Subcutaneous adipose tissue (tissue), 4 donors: ENCODE data around the gene ZDHHC13. TPM values are rescaled to one million over a fixed set of nuclear protein-coding genes. Genes with fewer than 3 reads are reported as not detected.

ENCODE experiments used
- total RNA-seq, 4 donors: library from RNA; depleted of rRNA; stranded (reverse); fragments of >200 nt; gene quantifications; one replicate each; pipeline ENCODE4 v1.1.0, GENCODE V29; 2016
- TF ChIP-seq, protein P1 (sequence below): fragments of 450-650 bp; IDR thresholded peaks from one replicate; pipeline ENCODE4 v1.5.1; 2016; ENCODE audit warnings: low read depth, mild to moderate bottlenecking, control low read depth, antibody characterized with exemption, moderate library complexity

ZDHHC13 gene
- total RNA-seq, 4 donors from 2014 or later: 3.2 to 10.2 (median 9.5) TPM

DNA sequence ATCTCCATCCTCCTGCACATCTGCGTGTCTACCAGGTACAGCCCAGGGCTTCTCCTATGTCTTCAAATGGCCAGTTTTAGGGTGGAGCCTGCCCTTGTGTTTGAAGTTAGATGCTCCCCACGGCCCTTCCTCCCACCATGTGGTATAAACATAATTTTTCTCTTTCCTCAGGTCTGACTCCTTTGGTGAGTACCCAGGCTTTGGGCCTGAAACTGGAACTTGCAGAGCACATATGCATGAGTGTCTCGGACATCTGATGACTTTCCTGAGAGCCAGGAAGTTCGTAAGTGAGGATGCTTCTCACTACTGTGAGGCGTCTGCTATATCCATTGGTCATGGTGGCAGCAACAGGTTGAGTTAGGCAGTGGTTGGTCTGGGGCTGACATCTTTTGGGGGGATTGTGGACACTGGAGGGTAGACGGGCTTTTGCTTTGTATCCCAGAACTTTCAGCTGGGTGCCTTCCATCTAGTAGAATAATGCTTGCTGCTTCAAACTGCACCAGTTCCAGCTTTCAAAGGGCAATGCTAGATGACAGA lies 68.6 kb downstream of the ZDHHC13 start:
- TF ChIP-seq, protein P1, sequence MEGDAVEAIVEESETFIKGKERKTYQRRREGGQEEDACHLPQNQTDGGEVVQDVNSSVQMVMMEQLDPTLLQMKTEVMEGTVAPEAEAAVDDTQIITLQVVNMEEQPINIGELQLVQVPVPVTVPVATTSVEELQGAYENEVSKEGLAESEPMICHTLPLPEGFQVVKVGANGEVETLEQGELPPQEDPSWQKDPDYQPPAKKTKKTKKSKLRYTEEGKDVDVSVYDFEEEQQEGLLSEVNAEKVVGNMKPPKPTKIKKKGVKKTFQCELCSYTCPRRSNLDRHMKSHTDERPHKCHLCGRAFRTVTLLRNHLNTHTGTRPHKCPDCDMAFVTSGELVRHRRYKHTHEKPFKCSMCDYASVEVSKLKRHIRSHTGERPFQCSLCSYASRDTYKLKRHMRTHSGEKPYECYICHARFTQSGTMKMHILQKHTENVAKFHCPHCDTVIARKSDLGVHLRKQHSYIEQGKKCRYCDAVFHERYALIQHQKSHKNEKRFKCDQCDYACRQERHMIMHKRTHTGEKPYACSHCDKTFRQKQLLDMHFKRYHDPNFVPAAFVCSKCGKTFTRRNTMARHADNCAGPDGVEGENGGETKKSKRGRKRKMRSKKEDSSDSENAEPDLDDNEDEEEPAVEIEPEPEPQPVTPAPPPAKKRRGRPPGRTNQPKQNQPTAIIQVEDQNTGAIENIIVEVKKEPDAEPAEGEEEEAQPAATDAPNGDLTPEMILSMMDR: no peak

DNA sequence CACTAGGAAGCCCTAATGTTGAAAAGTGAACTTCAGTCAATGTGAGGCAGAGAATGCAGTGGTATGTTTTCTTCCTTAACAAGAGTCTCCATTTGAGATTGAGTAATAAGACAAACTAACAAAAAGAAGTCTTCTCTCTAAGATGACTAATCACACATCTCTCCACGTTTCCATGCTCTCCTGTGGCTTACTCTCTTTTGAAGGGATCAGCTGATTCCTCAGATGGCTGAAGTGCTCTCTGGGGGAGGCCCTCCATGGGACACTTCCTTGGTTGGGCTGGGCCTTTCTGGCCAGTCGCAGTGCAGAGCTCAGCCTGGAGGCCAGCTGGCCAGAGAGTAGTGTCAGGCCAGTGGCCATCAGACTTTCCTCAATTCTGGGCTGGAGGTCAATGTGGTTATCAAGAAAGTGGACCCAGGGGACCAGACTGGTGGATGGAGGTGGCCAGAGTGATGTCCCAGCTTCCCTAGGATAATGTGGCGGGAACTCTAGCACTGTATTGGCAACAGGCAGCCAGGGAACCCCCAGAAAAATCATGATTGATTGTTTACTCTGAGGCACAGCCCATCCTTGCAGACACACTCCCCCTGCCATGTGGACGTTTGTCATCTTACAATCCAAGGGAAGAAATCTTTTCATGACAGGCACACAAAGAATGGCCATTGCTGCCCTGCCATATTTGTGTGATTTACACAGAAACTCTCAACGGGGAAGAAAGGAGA lies 70.3 kb downstream of the ZDHHC13 start:
- TF ChIP-seq, protein P1: no peak

DNA sequence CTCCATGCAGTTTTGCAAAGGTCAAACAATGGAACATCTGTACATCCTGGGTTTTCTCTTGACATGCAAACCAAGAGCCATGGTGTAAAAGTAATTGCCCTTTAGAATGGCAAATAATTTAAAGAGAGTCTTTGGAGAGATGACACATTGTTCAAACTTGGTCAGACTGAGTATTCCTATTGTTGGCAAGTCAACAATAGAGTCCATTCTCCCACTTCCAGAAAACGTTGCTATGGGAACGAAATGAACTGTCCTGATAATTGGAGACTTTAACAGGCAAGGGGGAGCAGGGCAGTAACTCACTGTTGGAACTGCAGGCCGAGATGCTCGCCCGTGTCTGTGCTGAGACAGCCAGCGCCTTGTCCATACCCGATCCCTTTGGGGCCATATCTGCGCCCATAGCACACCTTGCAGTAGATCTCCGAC lies 70.9 kb downstream of the ZDHHC13 start:
- TF ChIP-seq, protein P1: no peak

DNA sequence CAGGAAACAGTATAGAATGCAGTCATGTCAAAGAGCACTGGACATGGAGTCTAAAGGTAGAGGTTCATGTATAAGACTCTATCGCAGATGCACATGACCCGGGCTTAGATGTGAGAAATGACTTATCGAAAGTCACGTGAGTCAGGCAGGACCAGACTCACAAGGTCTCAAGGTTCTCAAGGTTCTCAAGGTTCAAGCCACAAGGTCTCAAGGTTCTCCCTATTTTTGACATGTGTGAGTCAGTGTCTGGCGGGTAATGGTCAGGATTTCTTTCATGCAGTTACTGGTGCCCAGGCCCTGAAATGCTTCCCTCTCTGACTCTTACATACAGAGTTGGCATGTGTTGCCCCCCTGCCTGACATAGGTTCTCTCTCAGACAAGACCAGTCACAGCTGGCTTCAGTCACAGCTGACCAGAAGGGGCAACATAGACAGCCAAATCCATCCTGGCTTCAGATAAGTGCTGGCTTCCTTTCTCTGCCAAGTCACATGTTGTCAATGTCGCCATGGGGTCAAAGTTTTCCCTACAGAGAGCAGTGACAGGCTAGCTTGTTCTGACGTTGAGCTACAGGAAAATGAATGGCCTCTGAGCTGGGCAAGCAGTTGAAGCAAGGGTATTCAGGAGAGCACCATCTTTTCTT lies 74.7 kb downstream of the ZDHHC13 start:
- TF ChIP-seq, protein P1: no peak

DNA sequence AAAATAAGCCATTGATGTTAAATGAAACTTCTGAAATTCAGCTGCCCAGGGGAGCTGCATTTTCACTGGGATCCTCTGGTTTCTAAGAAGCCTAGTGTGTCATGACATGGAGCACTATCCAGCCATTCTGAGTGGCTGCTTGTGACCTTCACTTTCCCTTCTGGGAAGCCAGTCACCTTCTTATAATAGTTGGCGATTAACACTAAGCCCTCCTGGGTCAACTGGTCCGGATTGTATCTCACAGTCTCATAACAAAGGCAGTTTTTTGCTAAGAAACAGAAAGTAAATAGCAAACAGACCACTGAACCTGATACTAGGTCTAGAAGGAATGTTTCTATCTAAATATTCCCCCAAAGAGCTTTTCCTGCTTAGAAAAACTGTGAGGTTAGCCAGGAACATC lies 76.9 kb downstream of the ZDHHC13 start:
- TF ChIP-seq, protein P1: no peak

DNA sequence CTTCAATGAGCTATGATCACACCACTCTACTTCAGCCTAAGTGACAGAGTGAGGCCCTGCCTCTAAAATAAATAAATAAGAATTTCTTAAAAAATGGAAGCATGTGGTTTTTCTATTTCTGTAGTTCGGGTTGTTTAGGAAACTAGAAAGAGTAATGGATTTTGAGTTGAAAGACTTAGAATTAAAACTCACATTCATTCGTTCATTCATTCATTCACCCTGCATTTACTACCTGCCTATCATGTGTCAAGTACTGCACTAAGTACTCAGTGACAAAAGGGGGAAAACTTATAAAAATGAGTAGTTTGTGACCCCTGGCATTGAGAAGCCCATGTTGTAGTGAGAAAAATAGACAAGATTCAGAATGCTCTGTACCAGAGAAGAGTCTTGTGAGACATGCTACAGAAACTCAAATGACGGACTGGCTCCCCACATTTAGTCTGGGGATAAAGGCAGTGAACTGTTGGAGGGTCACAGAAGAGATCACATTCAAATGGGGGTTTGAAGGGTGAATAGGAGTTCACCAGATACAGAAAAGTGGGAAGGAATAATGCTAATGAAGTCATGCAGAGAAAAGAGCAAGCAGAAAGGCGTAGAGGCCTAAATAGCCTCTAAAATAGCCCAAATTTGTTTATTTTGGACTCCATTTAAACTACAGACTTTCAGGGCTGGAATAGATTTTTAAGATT lies 77.8 kb downstream of the ZDHHC13 start:
- TF ChIP-seq, protein P1: no peak

DNA sequence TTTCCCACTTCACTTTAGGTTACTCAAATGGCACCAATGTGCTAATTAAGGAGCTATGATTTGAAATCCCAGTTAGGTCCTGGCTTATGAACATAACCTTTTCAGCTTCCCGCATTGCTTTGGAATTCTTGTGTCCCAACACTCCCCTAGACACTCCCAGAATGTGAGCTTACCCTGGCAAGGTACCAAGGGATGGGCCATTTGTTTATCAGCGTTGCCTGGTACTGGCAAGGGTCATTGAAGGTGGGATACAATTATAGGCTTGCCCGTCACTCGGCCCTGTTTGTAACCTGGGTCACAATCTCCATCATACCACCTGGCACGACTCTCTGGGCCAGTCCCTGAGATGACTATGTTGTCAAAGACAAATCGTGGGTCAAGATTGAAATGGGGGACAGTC lies 79.5 kb downstream of the ZDHHC13 start:
- TF ChIP-seq, protein P1: no peak
